Progenitor cell of endocrine pancreas (in vitro differentiated cells): ENCODE results near the gene SLC24A4. TPM values are rescaled to one million over a fixed set of nuclear protein-coding genes. Genes with fewer than 3 reads are reported as not detected.

Source experiments
- DNase-seq: peaks from one replicate; pipeline ENCODE4 v3.0.0; 2021; ENCODE audit warnings: low spot score; ENCODE audit not compliant: unreplicated experiment
- H3K27ac Mint-ChIP-seq: 2 replicates; pipeline ENCODE4 v1.8.0; 2021; ENCODE audit warnings: mild to moderate bottlenecking, moderate library complexity, mixed read lengths
- H3K27me3 Mint-ChIP-seq: 2 replicates; pipeline ENCODE4 v1.8.0; 2021; ENCODE audit warnings: mixed read lengths
- H3K36me3 Mint-ChIP-seq: 2 replicates; pipeline ENCODE4 v1.8.0; 2022; ENCODE audit warnings: mixed read lengths; ENCODE audit not compliant: insufficient read depth
- H3K4me1 Mint-ChIP-seq: 2 replicates; pipeline ENCODE4 v1.8.0; 2021; ENCODE audit warnings: low read depth, mixed read lengths
- H3K4me3 Mint-ChIP-seq: 2 replicates; pipeline ENCODE4 v1.8.0; 2021; ENCODE audit warnings: low read depth, mild to moderate bottlenecking, moderate library complexity, mixed read lengths
- H3K9me3 Mint-ChIP-seq: 2 replicates; pipeline ENCODE4 v1.8.0; 2021; ENCODE audit warnings: low read depth, mixed read lengths
- total RNA-seq: library from RNA; stranded (reverse); gene quantifications from 2 replicates; pipeline ENCODE4 v1.2.1, GENCODE V29; 2021
- TF ChIP-seq, protein P1 (sequence below): fragments of 200-600 bp; sonication (generic); IDR thresholded peaks from one replicate; pipeline ENCODE4 v1.5.0; 2021; ENCODE audit warnings: antibody characterized with exemption, mild to moderate bottlenecking; ENCODE audit not compliant: unreplicated experiment

SLC24A4 gene
- total RNA-seq, 1 donor from 2014 or later, result not detected

DNA sequence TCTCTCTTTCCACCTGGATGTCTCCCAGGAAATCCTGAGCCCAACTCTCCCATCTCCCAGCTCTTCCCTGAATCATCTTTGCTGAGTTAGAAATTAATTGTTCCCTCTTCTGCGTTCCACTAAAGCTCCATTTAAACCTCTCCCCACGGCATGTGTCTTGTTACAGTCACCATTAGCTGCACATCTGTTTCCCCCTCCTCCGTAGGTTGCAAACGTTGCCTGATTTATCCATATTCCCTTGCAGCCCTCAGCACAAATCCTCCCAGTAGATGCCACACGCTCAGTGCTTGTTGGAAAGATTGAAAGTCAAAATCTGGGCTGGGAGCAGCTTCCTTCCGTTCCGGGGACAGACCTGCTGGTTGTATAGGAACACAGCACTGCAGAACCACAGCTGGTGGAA lies 90.4 kb downstream of the SLC24A4 start:
- no peaks in the 10 kb centered on the region for H3K4me1 Mint-ChIP-seq
- TF ChIP-seq, protein P1, sequence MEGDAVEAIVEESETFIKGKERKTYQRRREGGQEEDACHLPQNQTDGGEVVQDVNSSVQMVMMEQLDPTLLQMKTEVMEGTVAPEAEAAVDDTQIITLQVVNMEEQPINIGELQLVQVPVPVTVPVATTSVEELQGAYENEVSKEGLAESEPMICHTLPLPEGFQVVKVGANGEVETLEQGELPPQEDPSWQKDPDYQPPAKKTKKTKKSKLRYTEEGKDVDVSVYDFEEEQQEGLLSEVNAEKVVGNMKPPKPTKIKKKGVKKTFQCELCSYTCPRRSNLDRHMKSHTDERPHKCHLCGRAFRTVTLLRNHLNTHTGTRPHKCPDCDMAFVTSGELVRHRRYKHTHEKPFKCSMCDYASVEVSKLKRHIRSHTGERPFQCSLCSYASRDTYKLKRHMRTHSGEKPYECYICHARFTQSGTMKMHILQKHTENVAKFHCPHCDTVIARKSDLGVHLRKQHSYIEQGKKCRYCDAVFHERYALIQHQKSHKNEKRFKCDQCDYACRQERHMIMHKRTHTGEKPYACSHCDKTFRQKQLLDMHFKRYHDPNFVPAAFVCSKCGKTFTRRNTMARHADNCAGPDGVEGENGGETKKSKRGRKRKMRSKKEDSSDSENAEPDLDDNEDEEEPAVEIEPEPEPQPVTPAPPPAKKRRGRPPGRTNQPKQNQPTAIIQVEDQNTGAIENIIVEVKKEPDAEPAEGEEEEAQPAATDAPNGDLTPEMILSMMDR, result no peak
- H3K27ac Mint-ChIP-seq, result no peak overlapping the region
- H3K36me3 Mint-ChIP-seq, result no peaks in the 10 kb centered on the region
- H3K4me3 Mint-ChIP-seq, result no peak overlapping the region
- H3K27me3 Mint-ChIP-seq, result peaks cover 24% of the 10 kb centered on the region
- H3K9me3 Mint-ChIP-seq, result no peaks in the 10 kb centered on the region
- DNase-seq, result no peak

DNA sequence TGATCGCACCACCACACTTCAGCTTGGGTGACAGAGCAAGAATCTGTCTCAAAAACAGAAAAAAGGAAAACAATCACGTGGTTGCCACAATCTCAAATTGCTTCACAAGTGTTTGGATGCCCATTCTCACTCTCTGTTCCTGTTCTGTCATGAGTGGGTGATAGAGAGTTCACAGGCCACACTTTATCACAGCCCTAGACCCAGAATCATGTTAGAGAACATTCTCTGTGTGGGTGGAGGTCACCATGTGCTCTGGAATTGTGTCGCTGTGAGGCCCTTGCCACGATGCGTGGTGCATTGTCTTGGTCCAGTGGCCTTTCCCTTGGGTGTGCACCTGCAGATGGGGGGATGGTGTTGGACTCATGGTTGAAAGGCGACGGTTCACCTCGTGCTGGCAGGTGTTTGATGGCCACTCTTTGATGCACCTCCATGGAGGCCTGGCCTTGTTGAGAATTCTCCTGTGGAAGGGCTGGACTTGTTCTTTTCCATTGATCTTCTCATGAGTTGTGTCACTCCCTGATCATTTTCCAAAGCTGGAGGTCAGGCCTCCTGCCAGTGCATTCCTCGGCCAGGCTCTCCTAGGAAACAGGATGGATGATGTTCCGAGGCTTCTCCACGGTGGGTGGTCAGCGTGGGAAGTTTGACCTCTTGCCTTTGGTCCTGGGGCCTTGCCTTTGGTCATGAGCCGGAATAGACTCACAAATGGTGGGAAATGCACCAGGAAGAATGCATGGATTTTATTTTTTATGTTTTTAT lies 91.9 kb downstream of the SLC24A4 start:
- no peaks in the 10 kb centered on the region for H3K9me3 Mint-ChIP-seq

DNA sequence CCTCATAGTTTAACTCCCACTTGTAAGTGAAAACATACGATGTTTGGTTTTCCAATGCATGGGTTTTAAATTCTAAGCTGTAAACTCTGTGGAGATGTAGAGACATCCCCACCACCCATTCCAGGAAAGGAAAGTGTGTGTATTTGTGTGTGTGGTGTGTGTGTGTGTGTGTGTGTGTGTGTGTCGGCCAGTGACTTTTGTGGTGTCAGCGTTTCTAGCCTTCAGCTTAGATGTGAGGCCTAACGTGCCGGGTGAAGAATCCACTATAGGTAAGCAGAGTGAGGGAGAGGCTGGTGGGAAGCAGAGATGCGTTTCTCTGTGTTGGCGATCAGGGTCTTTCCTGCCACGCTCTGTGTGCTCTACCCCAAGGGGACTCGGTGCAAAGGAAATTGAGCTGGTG lies 93.0 kb downstream of the SLC24A4 start:
- H3K4me1 Mint-ChIP-seq, result no peaks in the 10 kb centered on the region
- H3K4me3 Mint-ChIP-seq, result no peak overlapping the region
- H3K27me3 Mint-ChIP-seq, result peaks cover 24% of the 10 kb centered on the region
- DNase-seq, result no peak
- H3K36me3 Mint-ChIP-seq, result no peaks in the 10 kb centered on the region
- no peaks in the 10 kb centered on the region for H3K9me3 Mint-ChIP-seq
- TF ChIP-seq, protein P1, result no peak
- H3K27ac Mint-ChIP-seq, result no peak overlapping the region

More for the DNA sequence above, 91.9 kb downstream of the SLC24A4 start:
- TF ChIP-seq, protein P1, result no peak
- Mint-ChIP-seq H3K4me3 (no peak overlapping the region), H3K27me3 (peaks cover 24% of the 10 kb centered on the region), H3K4me1 (no peaks in the 10 kb centered on the region), H3K27ac (no peak overlapping the region), H3K36me3 (no peaks in the 10 kb centered on the region)
- DNase-seq, result no peak

DNA sequence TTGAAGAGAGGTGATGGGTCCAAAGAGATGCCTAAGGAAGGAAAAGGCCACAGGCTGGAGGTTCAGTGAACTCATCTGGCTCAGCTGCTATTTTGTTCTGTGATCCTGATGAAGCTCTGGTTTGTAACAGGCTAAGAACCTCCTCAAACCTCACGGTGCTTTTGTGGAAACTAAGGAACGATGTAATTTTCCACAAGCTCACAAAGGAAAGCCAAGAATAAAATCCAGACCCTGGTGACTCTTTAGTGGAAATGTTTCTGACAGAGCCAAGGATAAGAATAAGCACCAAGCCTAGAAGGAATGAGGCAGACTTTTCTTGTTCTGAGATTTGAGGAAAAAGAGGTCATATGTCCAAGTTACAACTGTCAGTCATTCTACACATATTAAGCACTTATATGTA lies 93.6 kb downstream of the SLC24A4 start:
- Mint-ChIP-seq H3K9me3 (no peaks in the 10 kb centered on the region), H3K4me1 (no peaks in the 10 kb centered on the region), H3K4me3 (no peak overlapping the region), H3K36me3 (no peaks in the 10 kb centered on the region), H3K27me3 (peaks cover 19% of the 10 kb centered on the region), H3K27ac (no peak overlapping the region)
- no peak for DNase-seq
- TF ChIP-seq, protein P1, result no peak

DNA sequence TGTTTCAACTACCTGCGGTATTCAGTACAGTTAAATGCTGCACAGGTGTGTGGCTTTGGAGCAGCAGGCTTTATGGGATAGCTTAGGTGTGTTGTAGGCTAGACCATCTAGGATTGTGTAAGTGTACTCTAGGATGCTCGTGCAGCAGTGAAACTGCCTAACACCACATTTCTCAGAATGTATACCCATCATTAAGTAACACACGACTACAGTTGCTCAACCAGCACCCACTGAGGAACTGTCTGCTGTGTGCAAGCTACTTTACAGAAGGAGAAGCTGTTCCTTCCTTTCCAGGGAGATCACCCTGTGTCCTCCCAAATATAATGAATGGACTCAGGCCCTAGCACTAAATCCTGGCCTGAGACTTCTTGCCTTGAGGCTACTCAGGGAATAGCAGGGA lies 94.8 kb downstream of the SLC24A4 start:
- no peak overlapping the region for H3K27ac Mint-ChIP-seq
- TF ChIP-seq, protein P1, result no peak
- DNase-seq, result no peak
- no peaks in the 10 kb centered on the region for H3K36me3 Mint-ChIP-seq
- H3K9me3 Mint-ChIP-seq, result no peaks in the 10 kb centered on the region
- H3K27me3 Mint-ChIP-seq, result peaks cover 11% of the 10 kb centered on the region
- H3K4me3 Mint-ChIP-seq, result no peak overlapping the region
- H3K4me1 Mint-ChIP-seq, result no peaks in the 10 kb centered on the region
